NCI-H446 (cell line): Measurements from ENCODE around the gene SOCS3.

Experiments used
- DNase-seq, 2 experiments: peaks; one replicate each; lab custom pipeline; 2025; lab: John Stamatoyannopoulos, UW

SOCS3 gene

DNA sequence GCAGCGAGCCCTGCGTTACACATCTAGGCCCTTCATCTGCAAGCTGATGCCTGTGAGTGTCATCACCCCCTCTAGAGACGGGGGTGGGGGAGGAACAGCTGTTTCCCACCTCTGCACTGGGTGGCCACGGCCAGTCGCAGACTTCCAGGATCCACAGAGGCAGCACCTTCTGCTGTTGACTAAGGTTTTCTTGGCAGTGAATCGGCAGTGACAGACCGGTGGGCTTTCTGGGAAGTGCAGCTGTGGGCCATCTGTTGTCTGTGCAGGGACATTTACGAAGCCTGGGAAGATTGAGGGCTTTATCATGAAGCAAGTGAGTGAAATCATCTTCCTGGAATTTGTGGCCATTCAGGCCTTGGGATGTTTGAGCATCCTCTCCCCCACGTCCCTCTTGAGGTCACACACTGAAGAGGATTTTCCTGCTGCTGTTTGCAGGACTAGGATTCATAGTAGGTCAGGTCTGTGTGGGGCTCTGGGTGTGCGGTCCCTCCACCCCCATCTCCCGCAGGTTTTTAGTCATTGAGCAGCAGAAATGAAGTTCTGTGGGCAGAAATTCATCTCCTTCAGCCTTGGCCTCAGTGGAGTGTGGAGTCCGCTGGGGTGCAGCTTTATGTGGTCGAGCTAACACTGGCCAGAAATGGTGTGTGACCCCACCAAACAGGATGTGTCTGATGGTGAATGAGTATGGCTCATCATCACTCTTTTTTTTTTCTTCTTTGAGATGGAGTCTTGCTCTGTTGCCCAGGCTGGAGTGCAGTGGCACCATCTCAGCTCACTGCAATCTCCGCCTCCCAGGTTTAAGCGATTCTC, 30.6 kb upstream of the SOCS3 start:
- DNase-seq = peak in 1 of 2 experiments; percentile 73

DNA sequence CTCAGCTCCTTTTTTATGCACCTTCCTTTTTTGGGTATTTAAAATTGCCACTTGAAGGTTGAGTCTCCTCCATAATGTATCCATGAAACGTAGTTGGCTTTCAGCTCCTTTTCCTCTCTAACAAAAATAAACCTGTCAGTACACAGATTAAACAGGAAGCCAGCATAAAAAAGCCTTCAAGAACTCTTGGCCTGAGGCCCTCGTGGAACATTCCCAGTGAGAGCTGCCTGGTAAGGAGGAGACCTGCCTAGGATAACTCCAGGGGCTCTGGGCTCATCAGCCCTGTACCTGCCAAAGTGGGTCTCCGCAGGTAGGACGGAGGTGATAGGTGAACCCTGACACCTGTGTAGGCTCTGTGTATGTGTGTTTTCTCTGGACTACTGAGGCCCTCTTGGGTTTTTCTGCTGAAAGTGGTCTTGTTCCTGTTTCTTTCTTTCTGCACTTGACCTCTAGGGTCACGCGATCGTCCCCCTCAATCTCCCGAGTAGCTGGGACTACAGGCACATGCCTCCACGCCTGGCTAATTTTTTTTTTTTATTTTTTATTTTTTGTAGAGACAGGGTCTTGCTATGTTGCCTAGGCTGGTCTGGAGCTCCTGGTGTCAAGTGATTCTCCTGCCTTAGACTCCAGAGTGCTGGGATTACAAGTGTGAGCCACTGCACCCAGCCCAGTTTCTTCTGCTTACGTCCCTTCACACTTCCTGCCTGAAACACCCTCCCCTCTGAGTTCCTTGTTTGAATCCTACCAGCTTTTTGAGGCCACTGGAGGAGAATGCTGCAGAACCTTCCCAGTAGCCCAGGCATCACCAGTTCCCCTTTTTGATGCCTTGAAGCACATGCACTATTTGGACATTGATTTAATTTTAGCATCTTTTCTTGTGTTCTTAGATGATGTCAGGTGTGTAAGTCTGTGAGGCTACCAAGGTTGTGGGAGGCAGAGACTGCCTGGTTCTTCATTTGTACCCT, 28.4 kb upstream of the SOCS3 start:
- DNase-seq = no peak

DNA sequence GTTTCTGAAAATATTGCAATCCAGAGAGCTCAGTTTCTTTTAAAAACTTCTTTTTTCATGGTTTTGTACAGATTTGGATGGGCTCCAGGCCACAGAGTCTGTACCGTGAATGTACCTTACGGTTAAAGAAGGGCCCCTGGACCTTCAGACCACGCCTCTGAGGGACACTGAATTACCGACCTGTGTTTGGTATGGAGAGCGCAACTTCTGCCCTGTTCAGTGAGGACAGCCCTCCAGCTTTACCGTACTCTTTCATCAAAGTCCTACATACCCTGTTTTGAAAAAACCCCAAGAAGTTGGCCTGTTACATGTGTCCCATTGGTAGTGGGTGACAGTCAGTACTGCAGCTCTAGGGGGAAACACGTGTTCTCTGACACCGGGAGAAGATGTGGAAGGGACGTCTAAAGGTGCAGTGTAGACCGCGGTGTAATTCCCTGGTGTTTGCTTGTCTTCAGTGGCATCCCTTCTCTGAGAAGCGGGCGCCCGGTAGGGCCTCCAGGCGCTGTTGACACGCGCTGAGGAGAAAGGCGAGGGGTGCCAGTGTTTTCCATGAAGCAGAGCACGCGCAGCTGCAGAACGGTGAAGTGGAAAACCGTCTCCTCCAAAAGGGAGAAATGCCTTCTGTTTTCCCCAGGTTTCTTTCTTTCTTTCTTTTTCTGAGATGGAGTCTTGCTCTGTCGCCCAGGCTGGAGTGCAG, 24.8 kb upstream of the SOCS3 start:
- DNase-seq = no peak

DNA sequence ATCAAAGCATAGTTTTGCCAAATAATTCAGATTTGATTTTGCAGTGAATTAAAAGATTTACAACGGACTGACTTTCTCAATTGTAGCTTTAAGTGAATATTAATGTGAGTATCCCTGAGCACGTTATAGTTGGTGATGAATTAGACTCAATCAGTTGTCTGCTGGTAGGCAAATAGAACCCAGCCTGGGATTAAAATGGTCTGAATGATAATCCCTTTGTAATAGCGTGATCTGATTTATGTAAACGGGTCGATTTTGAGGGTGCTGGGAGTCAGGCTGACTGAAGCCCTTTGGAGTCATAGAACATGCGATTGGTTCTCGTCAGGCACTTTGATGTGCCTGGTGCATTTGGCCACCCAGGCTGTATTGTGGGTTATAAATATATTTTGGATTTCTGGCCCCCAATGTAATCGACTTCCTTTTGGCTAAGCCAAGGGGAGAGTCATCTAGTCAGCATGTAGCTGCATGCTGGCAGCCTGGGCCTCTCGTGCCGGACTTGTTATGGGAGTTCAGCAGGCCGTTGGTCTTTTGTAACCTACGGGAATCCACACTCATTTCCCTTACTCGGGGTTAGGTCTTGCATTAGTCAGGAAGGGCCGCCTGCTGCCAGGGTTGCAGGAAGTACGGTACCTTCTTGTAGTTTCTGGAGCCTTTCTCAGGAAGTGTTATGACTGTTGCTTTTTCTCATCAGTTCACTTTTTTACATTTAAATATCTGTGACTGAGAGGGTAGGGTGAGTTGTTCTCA, 24.0 kb upstream of the SOCS3 start:
- no peak for DNase-seq

DNA sequence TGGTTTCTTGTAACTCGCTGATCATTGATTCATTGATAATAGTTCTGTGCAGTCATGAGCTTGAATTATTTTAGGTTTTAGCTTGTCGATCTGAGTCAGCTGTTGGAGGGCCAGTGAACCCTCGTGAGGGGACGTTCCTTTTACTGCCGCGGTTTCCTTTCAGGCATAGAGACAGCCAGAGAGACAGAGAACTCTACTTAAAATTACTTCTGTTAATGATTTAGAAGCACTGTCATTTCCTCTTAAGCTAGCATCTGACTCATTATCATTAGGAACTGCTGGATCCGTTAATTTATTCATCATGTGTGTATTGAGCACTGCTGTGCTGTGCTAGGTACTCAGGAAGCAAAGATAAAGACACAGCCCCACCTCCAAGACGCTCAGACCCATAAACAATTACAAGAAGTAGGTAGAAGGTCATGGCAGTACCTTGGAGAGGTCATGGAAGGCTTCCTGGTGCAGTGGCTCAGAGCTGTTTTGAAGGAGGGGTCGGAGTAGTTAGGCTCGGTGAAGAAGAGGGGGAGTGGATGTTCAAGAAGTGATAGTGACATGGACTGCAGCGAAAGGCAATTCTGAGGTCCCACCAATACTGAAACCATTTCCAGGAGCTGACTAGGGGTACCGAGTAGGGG, 21.8 kb upstream of the SOCS3 start:
- no peak for DNase-seq

DNA sequence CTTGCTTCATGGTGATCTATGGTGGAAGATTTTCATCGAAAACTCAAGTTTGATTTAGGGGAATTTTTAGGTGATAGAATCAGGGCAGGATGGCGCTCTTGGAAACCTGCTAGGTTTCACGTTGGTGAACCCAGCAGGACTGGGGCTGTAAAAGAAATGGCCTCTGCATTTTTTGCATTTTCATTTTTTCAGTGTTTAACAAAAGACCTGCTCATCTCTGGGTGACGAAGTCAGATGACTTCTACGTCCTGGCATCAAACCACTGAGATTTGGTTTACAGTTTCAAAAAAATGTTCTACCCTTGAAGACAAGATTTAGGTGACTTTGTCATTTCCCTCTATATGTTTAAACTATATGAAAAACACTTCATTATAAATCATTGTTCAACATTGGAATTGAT, 20.5 kb upstream of the SOCS3 start:
- DNase-seq = no peak

DNA sequence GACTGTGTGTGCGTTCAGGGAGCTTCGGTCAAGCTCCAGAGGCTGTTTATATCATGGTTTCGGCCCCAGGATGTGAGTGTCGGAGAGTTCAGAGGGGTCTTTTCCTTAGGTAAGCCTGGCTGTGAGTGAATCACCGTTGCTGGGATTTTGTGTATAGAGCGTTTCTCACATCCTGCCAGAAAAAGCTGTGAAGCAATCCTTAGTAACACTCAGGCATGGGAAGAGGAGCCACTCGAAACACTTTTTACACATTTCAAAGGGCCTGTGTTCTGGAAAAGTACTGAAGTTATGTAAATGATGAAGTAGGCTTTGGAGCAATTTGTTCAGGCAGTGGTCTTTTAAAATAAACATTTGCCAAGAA, 19.2 kb upstream of the SOCS3 start:
- no peak for DNase-seq

DNA sequence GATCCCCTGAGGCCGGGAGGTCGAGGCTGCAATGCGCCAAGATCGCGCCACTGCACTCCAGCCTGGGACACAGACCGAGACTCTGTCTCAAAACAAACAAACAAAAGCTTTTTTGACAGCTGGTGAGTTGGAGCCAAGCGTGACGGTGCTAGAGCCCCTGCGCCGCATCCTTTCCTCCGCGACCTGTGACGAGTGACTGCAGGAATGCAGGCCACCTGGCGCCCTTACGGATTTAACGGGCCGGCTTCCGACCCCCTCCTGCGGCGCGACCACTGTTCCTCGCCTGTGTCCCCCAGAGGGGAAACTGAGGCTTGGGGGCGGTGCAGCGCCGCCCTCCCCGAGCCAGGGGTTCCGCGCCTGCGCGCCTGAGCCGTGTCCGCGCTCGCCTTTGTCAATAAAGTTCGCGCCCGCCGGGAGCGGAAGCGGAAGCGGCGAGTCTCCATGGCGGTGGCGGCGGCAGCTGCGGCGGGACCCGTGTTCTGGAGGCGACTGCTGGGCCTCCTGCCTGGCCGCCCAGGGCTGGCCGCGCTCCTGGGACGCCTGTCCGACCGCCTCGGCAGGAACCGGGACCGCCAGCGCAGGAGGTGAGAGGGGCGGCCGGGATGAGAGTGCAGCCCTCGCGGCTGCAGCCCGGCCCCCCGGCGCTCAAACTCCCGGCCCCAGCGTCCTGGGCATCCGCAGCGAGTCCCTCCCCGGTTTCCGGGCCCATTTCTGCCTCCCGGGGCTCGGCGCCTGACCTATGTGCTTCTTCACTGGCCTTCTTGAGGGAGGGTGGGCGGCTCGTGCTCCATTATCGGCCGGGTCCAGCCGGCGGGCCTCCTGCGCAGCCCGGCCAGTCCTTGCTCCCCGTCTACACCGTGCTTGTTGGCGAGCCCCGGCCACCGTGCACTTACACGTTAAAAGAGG, 18.6 kb upstream of the SOCS3 start, which contains the start of gene PGS1:
Gene PGS1 (plus strand): TSS at position 425 of the 906 bp plus-strand sequence. CDS start 17 bp downstream, at position 442.
- DNase-seq = peak; percentile 62 to 82

DNA sequence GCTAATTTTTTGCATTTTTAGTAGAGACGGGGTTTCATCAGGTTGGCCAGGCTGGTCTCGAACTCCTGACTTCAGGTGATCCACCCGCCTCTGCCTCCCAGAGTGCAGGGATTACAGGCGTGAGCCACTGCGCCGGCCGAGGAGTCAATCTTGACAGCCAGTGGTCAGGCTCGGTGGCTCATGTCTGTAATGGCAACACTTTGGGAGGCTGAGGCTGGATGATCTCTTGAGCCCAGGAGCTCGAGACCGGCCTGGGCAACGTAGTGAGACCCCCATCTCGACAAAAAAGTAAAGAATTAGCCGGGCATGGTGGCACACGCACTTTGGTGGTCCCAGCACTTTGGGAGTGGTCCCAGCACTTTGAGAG, 18.0 kb upstream of the SOCS3 start:
- DNase-seq = no peak

DNA sequence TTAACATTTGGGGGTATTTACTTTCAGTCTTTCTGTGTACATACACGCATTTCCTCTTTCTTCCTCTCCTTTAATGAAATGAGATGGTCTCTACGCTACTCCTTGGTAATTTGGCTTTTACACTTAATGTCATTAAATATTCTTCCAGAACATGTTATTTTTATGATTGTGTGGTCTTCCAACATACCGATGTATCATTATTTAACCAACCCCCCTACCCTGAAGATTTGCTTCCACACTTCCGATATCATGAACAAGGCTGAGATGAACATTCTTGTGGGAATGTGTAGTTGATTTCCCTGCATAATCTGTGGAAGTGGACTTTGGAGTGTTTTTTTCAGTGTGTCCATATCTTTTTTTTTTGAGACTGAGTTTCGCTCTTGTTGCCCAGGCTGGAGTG, 16.3 kb upstream of the SOCS3 start:
- no peak for DNase-seq

DNA sequence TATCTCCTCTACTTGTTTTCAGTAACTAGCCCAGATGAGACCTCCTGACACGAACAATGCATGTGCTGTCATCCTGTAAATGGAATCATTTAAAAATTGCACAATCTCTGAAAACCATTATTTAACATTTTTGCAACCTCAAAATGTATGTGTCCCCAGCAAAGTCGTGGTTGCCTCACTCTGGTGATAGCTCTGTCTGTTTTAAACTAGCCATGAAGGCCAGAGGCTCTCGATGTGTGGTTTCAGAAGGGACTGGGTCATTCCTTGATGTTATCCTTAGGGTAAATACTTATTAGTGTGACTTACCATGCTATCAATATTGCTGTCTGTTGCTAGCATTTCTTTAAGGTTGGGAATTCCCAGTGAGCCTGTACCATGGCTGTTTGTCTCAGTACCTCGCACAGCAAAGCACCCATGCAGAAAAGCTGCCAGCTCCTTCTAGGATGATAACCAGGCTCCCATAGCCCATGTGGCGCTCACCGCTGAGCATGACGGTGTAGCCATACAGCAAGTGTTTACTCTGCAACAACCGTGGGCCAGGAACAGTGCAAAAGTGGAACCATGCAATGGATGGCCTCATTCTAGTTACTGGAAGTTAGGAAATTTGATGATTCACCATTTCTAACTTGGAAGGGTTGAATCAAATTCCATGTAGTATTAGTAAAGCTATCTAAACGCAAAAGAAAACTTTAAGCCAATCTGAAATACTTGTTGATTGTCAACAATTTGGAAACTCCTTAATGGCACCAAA, 15.7 kb upstream of the SOCS3 start:
- DNase-seq = no peak

DNA sequence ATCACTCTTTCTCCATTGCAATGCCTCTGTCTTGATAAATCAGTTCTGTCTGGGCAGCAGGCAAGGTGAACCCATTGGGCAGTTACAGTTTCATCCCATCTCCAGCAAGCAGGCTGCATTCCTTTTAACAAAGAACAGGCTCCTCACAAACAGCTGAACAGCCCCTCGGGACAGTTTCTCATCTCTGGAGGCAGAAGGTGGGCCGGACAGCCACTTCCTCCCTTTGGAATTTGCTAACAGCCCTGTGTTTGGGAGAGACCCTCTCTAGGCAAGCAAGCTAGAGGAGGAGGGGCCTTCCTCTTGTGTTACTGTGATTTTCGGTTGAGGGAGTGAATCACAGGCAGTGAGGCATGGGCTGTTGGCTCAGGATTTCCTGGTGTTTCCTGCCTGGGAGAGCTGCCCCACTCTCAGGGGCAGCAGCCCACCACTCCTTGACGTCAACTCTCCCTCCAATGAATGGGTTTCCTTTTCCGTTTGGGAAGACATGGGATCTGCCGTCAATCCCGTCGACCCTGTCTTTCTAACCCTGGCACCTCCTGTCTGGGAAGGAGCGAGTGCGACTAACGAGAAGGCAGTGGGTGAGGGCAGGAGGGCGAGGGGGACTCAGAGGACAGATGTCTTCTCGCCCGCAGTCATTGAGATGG, 14.9 kb upstream of the SOCS3 start:
- DNase-seq = no peak

DNA sequence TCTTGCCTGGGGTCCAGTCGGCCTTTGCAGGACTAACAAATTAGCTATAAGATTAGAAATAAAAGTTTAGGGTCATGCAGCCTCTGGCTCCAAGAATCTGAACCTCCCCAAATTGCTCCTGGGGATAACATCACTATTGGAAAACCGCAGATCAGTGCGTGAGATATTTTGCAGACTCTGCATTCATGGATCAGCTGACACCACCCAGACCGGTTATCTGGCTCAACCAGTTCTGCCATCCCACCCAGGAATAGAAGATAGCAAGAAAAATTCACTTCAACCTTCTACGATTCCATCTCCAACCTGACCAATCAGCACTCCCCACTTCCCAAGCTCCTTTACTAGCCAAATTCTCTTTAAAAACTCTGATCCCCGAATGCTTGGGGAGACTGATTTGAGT, 14.3 kb upstream of the SOCS3 start:
- DNase-seq = no peak

DNA sequence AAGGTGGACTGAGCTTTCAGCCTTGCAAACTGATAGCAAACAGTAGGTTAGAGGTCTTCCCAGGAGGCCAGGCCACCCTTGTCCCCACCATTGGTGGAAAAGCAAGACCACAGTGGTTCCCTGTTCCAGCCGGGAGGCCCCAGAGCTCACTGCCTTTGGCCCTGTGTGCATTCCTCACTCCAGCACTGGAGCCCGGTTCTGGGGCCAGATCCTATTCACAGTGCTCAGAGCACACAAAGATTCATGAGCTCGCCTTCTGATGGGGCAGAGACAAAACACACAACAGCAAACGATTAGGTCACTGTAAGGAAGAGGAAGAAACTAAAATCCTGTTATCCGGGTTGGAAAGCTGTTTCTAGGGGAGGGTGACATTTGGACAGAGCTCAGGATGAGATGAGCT, 13.0 kb upstream of the SOCS3 start:
- DNase-seq = no peak

DNA sequence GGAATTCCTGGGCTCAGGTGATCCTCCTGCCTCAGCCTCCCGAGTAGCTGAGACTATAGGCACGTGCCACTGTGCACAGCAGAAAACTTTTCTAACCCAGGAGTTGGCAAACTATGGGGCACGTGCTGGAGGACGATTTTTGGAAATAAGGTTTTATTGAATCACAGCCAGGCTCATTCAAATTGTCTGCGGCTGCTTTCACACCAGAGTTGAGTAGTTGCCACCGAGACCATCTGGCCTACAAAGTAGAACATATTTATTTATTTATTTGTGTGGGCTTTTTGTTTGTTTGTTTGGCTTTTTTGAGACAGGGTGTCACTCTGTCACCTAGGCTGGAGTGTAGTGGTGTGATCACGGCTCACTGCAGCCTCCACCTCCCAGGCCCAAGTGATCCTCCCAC, 11.2 kb upstream of the SOCS3 start:
- DNase-seq = peak in 1 of 2 experiments; percentile 31

DNA sequence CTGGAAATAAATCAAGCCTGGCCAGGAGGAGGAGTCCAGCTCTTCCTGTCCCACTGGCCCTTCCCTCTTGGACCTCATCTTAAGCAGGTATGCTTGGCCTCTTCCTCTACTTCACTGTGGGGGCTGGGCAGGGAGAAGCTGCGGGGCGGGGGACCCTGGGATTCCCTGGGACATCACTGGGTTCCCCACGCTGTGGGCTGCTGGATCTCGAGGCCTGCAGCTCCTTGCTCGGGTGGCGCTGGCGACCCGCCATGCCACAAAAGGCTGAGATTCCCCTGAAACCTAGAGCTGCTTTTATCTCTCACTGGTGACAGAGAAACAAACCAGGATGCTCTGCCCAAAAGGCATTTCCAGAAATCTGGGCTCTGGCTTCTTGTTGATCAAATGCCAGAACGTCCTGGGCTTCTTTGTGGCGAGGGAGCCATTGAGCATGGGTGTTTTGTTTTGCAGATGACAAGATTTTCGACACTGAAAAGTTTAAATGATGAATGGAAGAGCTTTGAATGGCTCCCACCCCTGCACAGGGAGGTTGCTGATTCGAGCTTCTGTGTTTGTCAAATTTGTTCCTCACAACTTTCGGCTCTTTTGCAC, 10.0 kb upstream of the SOCS3 start:
- DNase-seq = no peak

DNA sequence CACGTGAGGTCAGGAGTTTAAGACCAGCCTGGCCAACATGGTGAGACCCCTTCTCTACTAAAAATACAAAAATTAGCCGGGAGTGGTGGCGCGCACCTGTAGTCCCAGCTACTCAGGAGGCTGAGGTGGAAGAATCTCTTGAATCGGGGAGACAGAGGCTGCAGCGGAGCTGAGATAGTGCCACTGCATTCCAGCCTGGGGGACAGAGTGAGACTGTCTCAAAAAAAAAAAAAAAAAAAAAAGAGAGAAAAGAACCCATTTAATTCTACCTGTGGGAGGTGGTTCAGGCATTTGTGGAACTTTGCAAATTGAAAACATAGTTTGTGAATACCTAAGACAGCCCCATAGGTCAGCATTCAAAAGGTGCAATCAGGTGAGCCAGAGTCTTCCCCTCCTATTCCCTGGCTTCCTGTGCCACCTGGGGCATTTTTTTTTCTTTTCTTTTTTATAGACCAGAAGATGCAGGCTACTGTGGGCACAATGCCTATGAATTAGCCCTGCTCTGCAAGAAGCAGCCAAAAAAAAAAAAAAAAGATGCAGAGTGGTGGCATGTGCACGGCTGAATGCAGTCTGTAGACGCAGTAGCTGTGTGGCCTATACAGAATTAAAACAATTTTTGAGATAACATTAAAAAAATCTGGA, 9.1 kb upstream of the SOCS3 start:
- no peak for DNase-seq

DNA sequence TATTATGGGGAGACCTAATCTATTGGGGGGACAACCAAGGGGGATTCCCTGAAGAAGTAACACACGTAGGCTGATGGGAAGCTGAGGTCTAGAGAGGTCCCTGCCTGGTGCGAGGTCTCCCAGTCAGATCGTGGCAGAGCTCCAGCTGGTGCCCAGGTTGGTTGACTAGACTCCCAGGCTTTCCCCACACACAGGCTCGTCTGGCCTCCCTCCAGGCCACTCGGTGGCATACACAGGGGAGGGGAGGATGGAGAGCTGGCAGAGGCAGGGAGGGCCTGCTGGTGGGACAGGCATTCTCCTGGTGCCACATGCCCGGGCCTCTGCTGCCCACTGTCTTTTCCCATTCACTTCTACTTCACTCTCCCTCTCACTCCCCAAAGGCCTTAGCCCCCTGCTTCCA, 8.5 kb upstream of the SOCS3 start:
- peak in 1 of 2 experiments; percentile 38 for DNase-seq
